GF-D8 (cell line): ENCODE data around the gene ESR2.
"Not testable (repeated sequence)": the region's sequence is repeated elsewhere in the genome, so short reads cannot be mapped to it uniquely, and the experiment has no call there.

Experiments
- DNase-seq: peaks from one replicate; lab custom pipeline; 2025; lab: John Stamatoyannopoulos, UW

ESR2 gene

GRCh38 chr14:64126548-64126947, 167.6 kb downstream of the ESR2 start:
- no peak for DNase-seq

DNA sequence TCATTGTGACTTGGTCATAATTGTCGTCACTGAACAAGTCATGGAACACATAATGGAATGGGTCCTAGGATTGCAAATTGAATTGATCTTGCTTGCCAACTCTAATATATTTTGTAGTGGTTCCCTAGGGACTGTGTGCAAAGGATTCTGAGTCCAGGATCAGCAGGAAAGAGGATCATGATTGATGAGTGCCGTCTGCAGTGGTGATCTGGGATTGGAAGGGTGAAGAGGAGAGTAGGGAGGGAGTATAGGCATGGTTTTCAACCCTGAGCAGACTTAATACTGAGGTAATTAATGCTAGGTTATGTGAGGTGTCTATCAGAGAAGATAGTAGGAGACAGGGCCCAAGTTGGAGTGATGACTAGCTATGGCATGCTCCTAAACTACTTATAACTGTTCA, 168.9 kb downstream of the ESR2 start:
- DNase-seq, result no peak

DNA sequence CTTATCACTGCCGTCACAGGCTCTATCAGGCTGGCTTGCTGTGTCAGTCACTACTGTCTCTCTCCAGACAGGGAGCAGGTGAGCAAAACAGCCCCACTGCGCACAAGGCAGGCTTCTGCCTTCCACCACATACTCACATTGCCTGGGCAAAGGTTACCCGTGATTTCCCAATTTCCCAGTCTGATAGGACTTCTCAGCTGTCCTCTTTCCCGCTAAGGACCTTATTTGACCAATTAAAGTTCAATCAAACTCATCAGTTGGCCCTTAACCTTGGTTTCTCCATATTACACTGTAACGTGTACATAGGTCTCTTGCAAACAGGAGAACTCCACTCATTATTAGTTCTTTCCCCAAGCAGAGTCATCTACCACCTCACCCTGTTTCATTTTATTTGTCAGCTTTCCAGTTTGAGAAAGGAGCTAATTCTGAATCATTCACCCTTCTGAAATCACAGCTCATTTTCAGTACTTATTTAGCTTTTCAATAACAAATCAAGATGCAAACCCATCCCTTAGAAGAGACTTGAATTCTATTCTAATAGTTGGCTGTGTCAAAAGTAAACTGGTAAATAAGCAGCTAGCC, 170.8 kb downstream of the ESR2 start:
- DNase-seq, result no peak

DNA sequence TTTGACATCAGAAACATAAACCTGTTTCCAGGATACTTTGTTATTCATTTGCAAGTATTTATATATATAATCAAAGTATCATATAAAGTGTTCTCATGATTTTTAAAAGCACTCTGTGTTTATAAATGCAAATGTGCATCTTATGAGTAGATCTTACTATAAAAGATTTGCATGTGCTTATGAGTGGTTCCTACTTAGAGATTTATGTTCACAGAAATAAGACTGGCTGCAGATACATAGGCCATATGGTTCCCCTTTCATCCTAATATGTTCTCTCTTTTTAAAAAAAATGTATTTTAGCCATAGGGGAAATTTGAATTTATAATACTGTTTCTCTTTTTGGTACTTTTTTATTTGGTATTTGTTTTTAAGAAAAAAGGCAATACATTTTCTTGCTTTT, 174.2 kb downstream of the ESR2 start:
- DNase-seq, result no peak

DNA sequence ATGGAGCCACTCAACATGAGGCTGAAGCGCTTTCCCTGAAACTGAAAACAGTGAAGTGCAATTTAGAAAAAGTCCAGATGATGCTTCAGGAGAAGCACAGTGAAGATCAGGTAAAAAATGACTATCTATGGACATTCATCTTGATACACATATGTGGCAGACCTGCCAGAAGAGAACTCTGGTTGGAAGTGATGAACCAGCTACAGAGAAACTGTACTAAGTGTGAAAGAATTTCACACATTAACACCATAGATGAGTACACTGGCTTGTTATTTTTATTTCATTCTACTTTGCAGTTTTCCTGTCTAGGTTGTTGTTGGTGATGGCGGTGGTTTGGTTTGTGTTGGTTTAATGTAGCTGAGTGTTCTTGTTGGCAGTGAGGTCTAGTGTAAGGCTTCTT, 174.7 kb downstream of the ESR2 start:
- DNase-seq, result no peak

- no peak for DNase-seq
Observed at GRCh38 chr14:64118892-64119291, 175.3 kb downstream of the ESR2 start.

DNA sequence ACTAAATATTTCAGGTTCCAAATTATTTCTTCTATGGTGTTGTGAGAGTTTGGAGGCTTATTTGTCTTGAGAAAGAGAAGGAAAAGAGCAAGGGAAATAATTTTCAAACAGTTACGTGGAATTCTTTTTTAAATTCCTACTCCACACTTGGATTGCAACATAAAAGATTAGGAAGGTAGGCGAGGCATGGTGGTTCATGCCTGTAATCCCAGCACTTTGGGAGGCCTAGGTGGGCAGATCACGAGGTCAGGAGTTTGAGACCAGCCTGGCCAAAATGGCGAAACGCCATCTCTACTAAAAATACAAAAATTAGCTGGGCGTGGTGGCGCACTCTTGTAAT, 175.8 kb downstream of the ESR2 start:
- DNase-seq, result not testable (repeated sequence)

DNA sequence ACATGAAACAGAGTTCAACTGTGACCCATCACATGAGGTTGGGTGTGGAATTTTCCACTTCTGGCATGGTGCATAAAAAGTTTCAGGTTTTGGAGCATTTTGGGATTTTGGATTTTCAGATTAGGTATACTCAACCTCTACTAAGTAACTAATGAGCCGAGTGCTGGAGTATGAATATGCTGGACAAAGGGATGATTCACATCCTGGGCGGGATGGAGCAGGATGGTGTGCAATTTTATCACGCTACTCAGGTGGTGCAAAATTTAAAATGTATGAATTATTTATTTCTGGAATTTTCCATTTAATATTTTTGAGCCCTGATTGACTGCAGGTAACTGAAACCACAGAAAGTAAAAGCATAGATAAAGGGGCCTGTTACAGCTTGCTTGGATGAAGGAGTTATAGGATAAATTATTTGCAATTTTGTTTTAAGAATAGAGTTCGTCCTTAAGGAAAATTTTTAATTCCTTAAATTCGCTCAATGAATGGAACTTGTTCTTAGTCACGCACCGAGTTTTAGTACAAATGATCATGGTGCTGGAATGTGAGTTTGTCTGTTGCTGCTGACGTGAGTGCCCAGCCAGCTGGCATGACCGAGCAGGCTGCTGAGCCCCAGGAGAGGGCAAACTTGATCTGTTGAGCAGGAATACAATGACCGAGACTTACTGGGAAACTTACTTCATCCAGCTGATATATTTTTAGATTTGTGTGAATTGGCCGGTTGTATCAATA, 176.3 kb downstream of the ESR2 start:
- DNase-seq, result no peak

- DNase-seq, result no peak
Observed at GRCh38 chr14:64115401-64115800, 178.8 kb downstream of the ESR2 start.

DNA sequence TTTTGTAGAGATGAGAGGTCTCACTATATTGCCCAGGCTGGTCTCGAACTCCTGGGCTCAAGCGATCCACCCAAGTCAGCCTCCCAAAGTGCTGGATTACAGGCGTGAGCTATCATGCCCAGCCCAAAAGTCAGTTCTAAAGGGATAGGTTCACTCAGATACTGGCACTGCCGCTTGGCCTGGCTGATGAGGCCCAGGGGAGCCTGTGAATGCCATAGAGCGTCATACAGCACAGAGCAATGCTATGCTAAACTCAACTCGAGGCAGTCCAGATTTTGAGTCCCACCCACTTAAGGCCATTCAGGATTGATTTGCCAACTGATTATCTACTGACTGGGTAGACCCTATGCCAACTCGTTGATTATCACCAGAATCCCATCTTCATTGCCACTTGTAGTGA, 179.4 kb downstream of the ESR2 start:
- no peak for DNase-seq

- DNase-seq, result no peak
Observed at GRCh38 chr14:64114166-64114565, 180.0 kb downstream of the ESR2 start.

DNA sequence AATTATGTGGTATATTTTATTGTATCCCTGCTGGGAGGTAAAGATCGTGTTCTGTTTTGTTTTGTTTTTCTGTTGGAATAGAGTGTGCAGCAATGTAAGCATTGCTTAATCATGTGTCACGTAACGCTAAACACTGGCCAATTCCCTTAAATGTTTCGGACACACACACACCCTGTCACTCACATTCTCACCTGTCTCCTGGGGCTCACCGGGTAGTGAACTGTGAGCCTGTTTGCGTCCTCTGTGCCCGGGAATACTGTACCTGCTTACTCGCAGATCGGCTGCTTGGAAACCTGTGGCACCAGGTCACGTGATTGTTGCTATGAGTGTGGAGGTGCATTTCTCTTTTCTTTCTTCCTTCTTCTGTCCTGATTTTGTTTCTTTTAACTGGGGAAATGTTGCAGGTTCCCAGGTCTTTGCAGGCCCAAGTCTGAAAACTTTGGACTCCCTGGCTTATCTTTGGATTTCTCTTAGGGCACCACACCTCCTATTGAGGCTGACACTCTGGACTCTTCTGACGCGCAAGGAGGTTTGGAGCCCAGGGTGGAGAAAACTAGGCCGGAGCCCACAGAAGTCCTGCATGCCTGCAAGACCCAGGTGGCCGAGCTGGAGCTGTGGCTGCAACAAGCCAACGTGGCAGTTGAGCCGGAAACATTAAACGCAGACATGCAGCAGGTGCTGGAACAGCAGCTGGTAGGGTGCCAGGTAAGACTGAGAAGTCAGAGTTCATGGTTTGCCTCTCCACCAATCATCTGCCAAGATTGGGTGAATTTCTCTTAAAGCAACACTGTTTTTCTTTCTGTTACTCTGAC, 181.1 kb downstream of the ESR2 start:
- DNase-seq, result no peak

- DNase-seq, result no peak
Observed at GRCh38 chr14:64110802-64111201, 183.4 kb downstream of the ESR2 start.

- no peak for DNase-seq
Observed at GRCh38 chr14:64109819-64110554, 184.2 kb downstream of the ESR2 start.

DNA sequence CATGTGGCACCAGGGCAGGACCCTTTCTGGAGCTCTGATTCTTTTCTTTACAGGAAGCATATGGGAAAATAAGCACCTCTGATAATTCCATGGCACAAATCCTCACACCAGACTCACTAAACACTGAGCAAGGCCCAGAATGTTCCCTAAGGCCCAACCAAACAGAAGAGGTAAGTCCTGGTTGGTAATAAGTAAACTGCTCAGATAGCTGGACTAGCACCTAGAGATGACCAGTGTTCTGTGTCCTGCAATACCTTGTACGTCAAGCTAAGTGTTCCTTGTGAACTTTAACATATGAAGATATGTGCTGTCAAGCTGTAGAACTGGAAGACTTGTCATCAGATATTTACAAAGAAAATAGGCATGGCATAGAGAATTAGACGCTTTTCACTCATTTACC, 186.7 kb downstream of the ESR2 start:
- DNase-seq, result no peak

GRCh38 chr14:64098120-64098519, 196.1 kb downstream of the ESR2 start:
- no peak for DNase-seq

- DNase-seq, result no peak
Observed at GRCh38 chr14:64095620-64096019, 198.6 kb downstream of the ESR2 start.

GRCh38 chr14:64092940-64093339, 201.2 kb downstream of the ESR2 start:
- no peak for DNase-seq

DNA sequence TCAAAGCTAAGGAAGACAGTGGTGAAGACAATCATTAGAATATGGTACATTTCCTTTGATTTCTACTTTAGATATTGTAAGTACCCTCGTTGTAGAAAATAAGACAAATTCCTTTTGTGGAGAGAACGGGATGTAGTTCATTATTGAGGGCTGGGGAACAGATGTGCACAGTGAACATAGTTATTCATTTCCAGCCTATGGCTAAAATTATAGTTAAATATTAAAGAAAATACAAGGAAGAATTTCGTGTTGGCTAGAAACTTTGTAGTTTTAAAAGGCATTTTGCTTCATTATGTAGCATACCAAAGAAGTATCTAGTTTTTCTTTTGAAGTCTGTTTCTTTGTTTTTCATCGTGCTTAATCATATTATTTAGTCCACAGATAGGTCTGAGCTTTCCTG, 201.8 kb downstream of the ESR2 start:
- DNase-seq, result no peak

DNA sequence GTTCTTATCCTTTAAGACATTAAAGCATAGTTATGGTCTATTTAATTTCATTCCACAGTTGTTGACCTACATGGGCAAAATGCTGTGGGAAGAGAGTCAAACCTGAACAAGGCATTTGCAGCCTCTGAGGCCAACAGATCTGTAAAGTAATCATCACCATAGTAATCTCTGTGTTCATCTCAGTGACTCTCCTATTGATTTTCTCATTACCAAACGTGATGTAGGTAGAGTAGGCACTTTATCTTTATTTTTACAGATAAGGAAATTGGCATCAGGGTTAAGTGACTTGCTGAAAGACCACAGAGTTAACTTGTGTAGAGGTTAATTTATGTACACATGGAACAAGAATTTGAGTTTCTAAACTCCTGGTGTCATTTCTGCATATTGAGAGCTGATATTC, 203.0 kb downstream of the ESR2 start:
- DNase-seq, result no peak

- no peak for DNase-seq
Observed at GRCh38 chr14:64089920-64090319, 204.3 kb downstream of the ESR2 start.

GRCh38 chr14:64088647-64088964, 205.6 kb downstream of the ESR2 start:
- no peak for DNase-seq

- no peak for DNase-seq
Observed at GRCh38 chr14:64082837-64083236, 211.3 kb downstream of the ESR2 start.
